ENCODE data around the gene FOLR2.

Gene FOLR2

DNA sequence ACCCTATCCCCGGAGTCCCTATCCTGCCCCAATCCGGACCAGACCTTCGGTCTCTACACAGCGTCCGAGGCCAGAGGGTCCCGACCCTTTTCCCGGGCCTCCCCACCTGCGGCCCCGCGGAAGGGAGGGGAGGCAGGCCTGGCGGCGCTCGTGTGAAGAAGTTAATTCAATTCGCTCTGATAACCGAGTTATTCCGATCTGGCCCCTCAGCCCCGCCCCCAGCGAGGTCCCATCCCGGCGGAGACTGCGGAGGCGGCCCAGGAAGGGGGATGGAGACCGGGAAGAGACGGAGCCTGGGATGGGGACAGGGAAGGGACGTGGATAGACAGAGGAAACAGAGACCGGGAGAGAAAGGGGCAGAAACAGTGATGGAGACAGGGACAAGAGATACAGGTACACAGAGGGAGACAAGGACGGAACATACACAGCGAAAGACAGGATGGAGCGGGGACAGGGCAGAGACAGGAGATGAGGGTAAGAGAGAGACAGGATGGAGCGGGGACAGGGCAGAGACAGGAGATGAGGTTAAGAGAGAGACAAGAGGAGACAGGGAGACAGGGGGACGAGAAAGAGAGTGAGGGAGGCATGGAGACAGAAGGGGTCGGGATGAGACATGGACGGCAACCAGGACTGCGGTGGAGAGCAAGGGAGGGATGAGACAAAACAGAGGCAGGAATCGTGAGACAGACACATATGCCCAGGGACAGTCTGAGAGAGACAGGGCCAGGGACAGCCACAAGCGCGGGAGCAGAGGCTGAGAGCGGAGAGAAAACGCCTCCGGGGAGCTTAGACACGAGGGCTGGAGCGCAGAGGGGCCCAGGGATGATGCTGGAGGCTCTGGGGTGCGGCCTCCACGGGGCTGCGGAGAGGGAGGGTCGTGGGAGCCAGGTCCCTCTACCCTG, 28.0 kb downstream of the FOLR2 start:
- no peak for DNase-seq (ENCODE audit: low read depth)
- no peak overlapping the region for H3K4me3 ChIP-seq (ENCODE audit: control insufficient read depth, low read depth, low read length)
- TF ChIP-seq, protein P1, sequence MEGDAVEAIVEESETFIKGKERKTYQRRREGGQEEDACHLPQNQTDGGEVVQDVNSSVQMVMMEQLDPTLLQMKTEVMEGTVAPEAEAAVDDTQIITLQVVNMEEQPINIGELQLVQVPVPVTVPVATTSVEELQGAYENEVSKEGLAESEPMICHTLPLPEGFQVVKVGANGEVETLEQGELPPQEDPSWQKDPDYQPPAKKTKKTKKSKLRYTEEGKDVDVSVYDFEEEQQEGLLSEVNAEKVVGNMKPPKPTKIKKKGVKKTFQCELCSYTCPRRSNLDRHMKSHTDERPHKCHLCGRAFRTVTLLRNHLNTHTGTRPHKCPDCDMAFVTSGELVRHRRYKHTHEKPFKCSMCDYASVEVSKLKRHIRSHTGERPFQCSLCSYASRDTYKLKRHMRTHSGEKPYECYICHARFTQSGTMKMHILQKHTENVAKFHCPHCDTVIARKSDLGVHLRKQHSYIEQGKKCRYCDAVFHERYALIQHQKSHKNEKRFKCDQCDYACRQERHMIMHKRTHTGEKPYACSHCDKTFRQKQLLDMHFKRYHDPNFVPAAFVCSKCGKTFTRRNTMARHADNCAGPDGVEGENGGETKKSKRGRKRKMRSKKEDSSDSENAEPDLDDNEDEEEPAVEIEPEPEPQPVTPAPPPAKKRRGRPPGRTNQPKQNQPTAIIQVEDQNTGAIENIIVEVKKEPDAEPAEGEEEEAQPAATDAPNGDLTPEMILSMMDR (IDR thresholded peaks at IDR 0.05; ENCODE audit: control insufficient read depth, insufficient read depth, low read depth, low read length, missing control alignments), result no peak

DNA sequence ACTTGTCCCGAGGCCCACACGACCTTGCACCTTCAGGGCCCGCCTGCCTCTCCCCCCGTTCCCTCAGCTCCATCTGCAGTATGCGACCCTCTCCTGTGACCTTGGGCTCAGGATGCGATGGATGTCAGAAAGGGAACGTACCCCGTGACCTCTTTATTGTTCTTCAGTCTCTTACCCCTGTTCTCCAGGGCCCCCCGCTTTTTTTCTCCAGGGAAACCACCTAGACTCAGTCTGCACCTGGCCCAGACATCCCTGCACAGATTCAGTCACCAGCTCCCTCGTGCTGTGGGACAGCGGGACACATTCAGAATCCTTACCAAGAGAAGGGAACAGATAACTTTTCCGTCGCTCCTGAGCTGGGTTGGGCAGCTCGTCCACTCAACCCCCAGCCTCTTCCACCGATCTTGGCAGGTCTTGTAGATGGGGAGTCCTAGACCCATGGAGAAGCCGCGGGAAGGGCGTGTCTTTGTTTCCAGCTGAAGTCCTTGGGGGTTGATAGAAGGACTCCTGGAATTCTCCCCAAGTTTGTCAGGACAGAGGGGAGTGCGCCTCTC, 28.7 kb downstream of the FOLR2 start:
- no peak for DNase-seq (ENCODE audit: low read depth)
- H3K4me3 ChIP-seq (ENCODE audit: control insufficient read depth, low read depth, low read length), result no peak overlapping the region
- TF ChIP-seq, protein P1 (IDR thresholded peaks at IDR 0.05; ENCODE audit: control insufficient read depth, insufficient read depth, low read depth, low read length, missing control alignments), result no peak

DNA sequence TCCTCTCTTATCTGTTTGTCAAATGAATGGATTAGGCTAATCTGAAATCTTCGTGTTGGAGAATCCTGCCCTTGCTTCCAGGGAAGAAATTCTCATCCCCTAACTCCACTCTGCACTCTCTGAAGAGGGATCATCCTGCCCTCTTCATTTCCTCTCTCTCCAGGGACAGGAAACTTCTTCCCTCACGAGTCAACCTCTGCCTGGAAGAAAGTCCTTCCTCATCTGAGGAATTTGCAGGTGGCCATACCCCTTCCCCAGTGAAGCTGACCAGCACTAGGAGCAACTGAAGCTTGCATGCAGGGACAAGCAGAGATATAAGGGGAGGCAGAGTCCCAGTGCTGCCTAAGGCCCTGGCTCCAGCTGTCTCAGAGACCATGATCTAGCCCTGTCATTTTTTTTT, 31.0 kb downstream of the FOLR2 start:
- H3K4me3 ChIP-seq (ENCODE audit: control insufficient read depth, low read depth, low read length), result no peak overlapping the region
- TF ChIP-seq, protein P1 (IDR thresholded peaks at IDR 0.05; ENCODE audit: control insufficient read depth, insufficient read depth, low read depth, low read length, missing control alignments), result no peak
- no peak for DNase-seq (ENCODE audit: low read depth)

DNA sequence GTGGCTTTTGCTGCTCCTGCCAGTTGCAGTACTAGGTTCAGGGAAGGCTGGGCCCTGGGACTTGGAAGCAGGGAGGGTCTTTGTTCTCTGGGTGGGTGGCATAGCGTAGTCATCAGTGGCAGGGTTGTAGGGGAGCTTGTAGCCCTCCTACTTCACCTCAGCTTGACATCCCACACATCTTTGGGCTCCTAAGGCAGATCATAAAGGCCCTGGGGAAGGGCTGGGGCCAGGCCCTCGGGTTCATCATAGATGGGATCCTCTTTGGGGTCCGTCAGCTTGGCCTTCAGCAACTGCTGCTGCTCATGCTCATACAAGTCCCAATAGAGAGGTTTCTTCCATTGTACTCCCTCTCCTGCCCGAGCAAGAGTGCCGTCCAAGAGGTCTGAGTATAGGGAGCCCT, 33.4 kb downstream of the FOLR2 start:
- H3K4me3 ChIP-seq (ENCODE audit: control insufficient read depth, low read depth, low read length), result no peak overlapping the region
- DNase-seq (ENCODE audit: low read depth), result no peak
- TF ChIP-seq, protein P1 (IDR thresholded peaks at IDR 0.05; ENCODE audit: control insufficient read depth, insufficient read depth, low read depth, low read length, missing control alignments), result no peak

DNA sequence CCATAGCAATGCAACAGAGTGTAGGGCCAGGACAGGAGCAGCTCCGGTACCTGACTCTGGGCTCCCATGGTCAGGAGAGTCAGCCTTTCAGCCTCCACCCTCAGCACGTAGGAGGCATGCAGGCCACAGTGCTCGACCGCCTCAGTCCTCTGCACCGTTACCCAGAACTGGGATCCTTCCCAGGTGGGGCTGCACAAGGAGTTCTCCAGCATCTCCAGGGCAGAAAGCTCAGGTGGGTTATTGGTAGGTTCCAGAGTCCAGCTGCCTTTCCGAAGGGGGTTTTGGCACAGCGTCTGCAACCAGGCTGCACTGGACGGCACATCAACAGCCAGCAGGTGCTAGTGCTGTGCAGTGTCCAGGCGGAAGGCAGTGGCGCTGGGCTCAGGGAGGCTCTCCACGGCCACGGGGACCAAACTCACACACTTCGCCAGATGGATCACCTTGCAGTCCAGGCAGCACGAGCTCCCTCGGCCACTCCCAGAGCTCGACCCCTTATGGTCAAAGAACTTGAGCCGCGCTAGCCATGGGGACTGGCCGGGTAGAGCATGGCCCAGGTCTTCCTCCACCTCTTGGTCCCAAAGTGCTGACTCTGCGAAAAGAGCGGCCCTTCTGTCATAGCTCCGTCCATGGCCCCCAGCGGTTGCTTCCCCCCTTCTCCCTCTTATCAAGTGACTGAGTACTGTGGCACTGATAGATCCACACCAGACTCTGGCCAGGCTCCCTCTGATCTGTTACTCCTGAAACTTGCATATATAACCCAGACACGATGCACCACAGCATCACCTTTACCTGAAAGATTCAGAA, 34.3 kb downstream of the FOLR2 start:
- TF ChIP-seq, protein P1 (IDR thresholded peaks at IDR 0.05; ENCODE audit: control insufficient read depth, insufficient read depth, low read depth, low read length, missing control alignments), result no peak

DNA sequence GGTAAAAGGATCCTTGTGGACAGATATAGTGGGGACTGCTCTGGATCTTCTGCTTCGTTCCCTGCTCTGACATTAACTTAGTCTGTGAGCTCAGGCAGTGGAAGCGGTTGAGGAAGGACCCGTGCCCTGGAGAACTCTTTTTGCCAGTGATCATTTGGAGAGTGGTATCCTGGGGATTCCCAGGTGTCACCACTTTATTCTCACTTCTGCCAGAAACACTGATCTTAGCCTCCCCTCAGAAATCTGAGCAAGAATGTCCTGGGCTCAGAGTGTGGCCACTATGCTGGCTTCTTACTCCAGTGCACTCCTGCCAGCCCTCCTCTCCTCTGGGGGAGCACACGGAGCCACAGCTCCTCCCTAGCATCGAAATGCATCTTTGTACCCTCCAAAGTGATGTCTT, 35.0 kb downstream of the FOLR2 start:
- DNase-seq (ENCODE audit: low read depth), result no peak
- no peak overlapping the region for H3K4me3 ChIP-seq (ENCODE audit: control insufficient read depth, low read depth, low read length)
- TF ChIP-seq, protein P1 (IDR thresholded peaks at IDR 0.05; ENCODE audit: control insufficient read depth, insufficient read depth, low read depth, low read length, missing control alignments), result no peak

More for the DNA sequence above, 34.3 kb downstream of the FOLR2 start:
- DNase-seq (ENCODE audit: low read depth), result no peak
- no peak overlapping the region for H3K4me3 ChIP-seq (ENCODE audit: control insufficient read depth, low read depth, low read length)

All from AG09309 (cell line).